Measurements from ENCODE around the gene RNPC3.
"Not testable (repeated sequence)": the region's sequence is repeated elsewhere in the genome, so short reads cannot be mapped to it uniquely, and the experiment has no call there.

RNPC3 gene

DNA sequence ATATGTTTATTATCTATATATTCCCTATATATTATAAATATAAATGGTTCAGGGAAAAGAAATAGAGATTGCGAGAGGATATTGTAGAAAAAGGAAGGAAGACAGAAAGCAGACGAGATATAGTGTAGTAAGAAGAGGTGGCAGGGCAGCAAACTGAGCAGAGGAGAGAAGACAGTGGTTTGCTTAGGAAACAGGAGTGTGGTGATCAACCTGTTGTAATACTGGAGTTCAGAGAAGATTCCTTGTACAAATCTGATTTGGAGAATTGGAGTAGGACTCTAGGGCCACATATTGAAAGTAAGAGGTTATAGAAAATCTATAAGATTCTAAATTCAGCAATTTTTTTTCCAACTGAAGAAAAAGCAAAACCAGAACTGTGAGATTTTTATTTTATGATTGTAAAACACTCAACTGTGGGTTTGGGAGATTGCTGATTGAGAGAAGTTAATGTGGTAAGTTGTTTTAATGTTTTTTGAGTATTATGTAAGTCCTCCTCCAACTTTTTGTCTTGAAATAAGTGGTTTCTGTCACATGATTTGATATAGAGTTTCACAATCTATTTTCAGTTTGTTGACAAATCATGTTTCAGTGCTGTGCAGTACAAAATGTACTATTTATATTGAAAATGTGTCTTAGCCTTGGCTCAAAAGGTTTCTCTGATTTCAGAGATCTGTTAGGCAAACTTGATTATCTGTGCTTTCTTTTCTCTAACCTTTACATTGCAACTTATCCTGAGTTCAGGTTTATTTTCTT is 36.3 kb downstream of the RNPC3 start:
- no peak for DNase-seq

- DNase-seq: no peak
Observed at GRCh38 chr1:103563056-103563455, 37.6 kb downstream of the RNPC3 start.

DNA sequence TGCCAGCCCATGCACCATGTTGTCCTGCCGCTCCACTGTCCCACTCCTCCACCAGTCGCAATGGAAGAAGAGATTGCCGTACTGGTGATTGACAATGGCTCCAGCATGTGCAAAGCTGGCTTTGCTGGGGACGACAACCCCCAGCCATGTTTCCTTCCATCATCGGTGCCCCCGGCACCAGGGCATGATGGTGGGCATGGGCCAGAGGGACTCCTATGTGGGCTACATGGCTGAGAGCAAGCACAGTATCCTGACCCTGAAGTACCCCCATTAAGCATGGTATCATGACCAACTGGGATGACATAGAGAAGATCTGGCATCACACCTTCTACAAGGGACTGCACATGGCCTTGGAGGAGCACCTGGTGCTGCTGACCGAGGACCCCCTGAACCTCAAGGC is 44.0 kb downstream of the RNPC3 start:
- no peak for DNase-seq

DNA sequence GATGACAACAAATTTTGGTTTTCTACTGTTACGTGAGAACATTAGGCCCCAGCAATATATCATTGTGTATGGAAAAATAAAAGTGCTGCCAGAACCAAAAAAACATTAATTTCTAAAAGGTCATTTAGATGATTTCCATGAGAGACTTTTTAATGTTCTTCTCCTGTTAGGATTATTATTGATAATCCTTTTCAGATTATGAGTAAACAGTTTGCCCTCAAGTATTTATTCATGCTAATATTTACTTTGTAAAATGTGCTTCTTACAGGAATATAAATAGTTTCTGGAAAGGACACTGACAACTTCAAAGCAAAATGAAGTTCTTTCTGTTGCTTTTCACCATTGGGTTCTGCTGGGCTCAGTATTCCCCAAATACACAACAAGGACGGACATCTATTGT is 45.8 kb downstream of the RNPC3 start, which contains the start of gene AMY2B:
AMY2B (plus strand) TSS at position 301 of the 400 bp plus-strand sequence; CDS start at position 315, 14 bp downstream.
- DNase-seq: not testable (repeated sequence)

GRCh38 chr1:103576065-103576464 is 50.6 kb downstream of the RNPC3 start:
- DNase-seq: no peak

- not testable (repeated sequence) for DNase-seq
Observed at GRCh38 chr1:103576784-103577183, 51.3 kb downstream of the RNPC3 start.

- DNase-seq: no peak
Observed at GRCh38 chr1:103582464-103582863, 57.0 kb downstream of the RNPC3 start.

DNA sequence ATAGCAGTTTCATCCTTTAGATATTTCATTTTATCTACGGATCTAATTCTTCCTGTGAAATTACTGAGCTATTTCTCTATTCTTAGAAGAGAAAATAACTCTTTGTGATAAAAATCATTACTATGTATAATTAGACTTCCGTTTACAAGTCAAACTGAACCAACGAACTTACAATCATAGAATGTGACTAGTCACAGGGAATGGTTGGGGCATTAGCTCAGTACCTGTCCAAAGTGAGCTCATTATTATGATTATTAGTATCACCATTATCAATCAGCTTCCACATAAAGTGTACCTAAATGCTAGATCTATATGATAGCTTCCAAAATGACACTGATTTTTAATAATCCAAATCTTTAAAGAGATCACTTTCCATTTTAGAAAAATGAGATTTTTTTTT is 58.4 kb downstream of the RNPC3 start:
- no peak for DNase-seq

DNA sequence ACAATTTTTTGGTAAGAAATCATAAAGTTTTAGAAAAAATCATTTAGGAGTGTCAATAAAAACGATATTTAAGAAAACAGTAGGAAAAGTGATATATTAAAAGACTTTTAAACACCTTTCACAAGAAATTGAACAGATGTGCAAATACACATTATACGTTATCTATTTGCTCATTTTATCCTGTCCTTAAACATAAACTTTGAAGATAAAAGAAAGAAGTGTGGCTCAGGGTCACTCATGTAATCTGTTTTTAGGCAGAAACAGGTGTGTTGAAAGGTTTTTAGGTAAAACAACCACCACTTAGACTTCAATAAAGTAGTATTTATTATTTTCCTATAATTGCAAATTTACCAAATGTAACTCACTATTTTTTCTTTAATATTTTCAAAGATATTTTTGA is 59.0 kb downstream of the RNPC3 start:
- DNase-seq: no peak

GRCh38 chr1:103602740-103603139 is 77.2 kb downstream of the RNPC3 start:
- DNase-seq: not testable (repeated sequence)
